Measurements from ENCODE around the gene DSCAM. TPM values are rescaled to one million over a fixed set of nuclear protein-coding genes. Genes with fewer than 3 reads are reported as not detected.

The DSCAM gene
- total RNA-seq, 2 donors from 2014 or later = 18.5 to 25.5 TPM

GRCh38 chr21:40385883-40386282 lies 461.1 kb downstream of the DSCAM start:
- Mint-ChIP-seq H3K27me3 (ENCODE audit: insufficient read depth) (no peaks in the 10 kb centered on the region), H3K27ac (no peak overlapping the region), H3K36me3 (ENCODE audit: low read depth) (peaks cover 16% of the 10 kb centered on the region), H3K9me3 (no peaks in the 10 kb centered on the region), H3K4me1 (peaks cover 2% of the 10 kb centered on the region), H3K4me3 (no peak overlapping the region)
- no peaks in the 10 kb centered on the region for H3K9me3 ChIP-seq (ENCODE audit: control insufficient read depth, low read length)
- H3K36me3 ChIP-seq (ENCODE audit: control insufficient read depth, insufficient read depth, low read length) = peaks cover 10% of the 10 kb centered on the region
- H3K9ac ChIP-seq (ENCODE audit: extremely low read depth, low read length, poor library complexity, severe bottlenecking) = no peak overlapping the region
- TF ChIP-seq CTCF (conservative IDR thresholded peaks at IDR 0.05) = no peak
- H3K4me3 ChIP-seq (ENCODE audit: low read length) = no peak overlapping the region
- 91 to 92% methylated on average over 6 of the region's 6 CpGs for WGBS, 2 experiments (ENCODE audit: insufficient coverage in 1 of 2, insufficient read length in 1 of 2)
- no peaks in the 10 kb centered on the region for H3K4me1 ChIP-seq (ENCODE audit: control insufficient read depth, insufficient read depth, low read length)
- DNase-seq = no peak
- H3K27me3 ChIP-seq (ENCODE audit: control insufficient read depth, insufficient read depth, low read length, poor library complexity, severe bottlenecking) = no peaks in the 10 kb centered on the region
- no peak overlapping the region for H3K27ac ChIP-seq (ENCODE audit: low read depth, low read length)

- Mint-ChIP-seq H3K4me1 (peaks cover 2% of the 10 kb centered on the region), H3K27me3 (ENCODE audit: insufficient read depth) (no peaks in the 10 kb centered on the region), H3K9me3 (no peaks in the 10 kb centered on the region), H3K27ac (no peak overlapping the region), H3K36me3 (ENCODE audit: low read depth) (peaks cover 20% of the 10 kb centered on the region), H3K4me3 (no peak overlapping the region)
- no peaks in the 10 kb centered on the region for H3K27me3 ChIP-seq (ENCODE audit: control insufficient read depth, insufficient read depth, low read length, poor library complexity, severe bottlenecking)
- WGBS, 2 experiments (ENCODE audit: insufficient coverage in 1 of 2, insufficient read length in 1 of 2) = 91 to 92% methylated on average over 3 to 5 of the region's 5 CpGs
- H3K9me3 ChIP-seq (ENCODE audit: control insufficient read depth, low read length) = no peaks in the 10 kb centered on the region
- TF ChIP-seq CTCF (conservative IDR thresholded peaks at IDR 0.05) = no peak
- H3K27ac ChIP-seq (ENCODE audit: low read depth, low read length) = no peak overlapping the region
- peaks cover 11% of the 10 kb centered on the region for H3K36me3 ChIP-seq (ENCODE audit: control insufficient read depth, insufficient read depth, low read length)
- no peaks in the 10 kb centered on the region for H3K4me1 ChIP-seq (ENCODE audit: control insufficient read depth, insufficient read depth, low read length)
- no peak for DNase-seq
- no peak overlapping the region for H3K4me3 ChIP-seq (ENCODE audit: low read length)
- no peak overlapping the region for H3K9ac ChIP-seq (ENCODE audit: extremely low read depth, low read length, poor library complexity, severe bottlenecking)
Measured at GRCh38 chr21:40383951-40384350, 463.0 kb downstream of the DSCAM start.

GRCh38 chr21:40381111-40381510 lies 465.8 kb downstream of the DSCAM start:
- no peak for DNase-seq
- Mint-ChIP-seq H3K4me3 (no peak overlapping the region), H3K27ac (no peak overlapping the region), H3K36me3 (ENCODE audit: low read depth) (peaks cover 22% of the 10 kb centered on the region), H3K4me1 (no peaks in the 10 kb centered on the region), H3K9me3 (no peaks in the 10 kb centered on the region), H3K27me3 (ENCODE audit: insufficient read depth) (no peaks in the 10 kb centered on the region)
- H3K36me3 ChIP-seq (ENCODE audit: control insufficient read depth, insufficient read depth, low read length) = peaks cover 11% of the 10 kb centered on the region
- H3K4me1 ChIP-seq (ENCODE audit: control insufficient read depth, insufficient read depth, low read length) = no peaks in the 10 kb centered on the region
- H3K27ac ChIP-seq (ENCODE audit: low read depth, low read length) = no peak overlapping the region
- 88% methylated on average over 4 to 5 of the region's 5 CpGs for WGBS, 2 experiments (ENCODE audit: insufficient coverage in 1 of 2, insufficient read length in 1 of 2)
- H3K4me3 ChIP-seq (ENCODE audit: low read length) = no peak overlapping the region
- no peak for TF ChIP-seq CTCF (conservative IDR thresholded peaks at IDR 0.05)
- no peaks in the 10 kb centered on the region for H3K9me3 ChIP-seq (ENCODE audit: control insufficient read depth, low read length)
- no peak overlapping the region for H3K9ac ChIP-seq (ENCODE audit: extremely low read depth, low read length, poor library complexity, severe bottlenecking)
- no peaks in the 10 kb centered on the region for H3K27me3 ChIP-seq (ENCODE audit: control insufficient read depth, insufficient read depth, low read length, poor library complexity, severe bottlenecking)

All from endodermal cell (in vitro differentiated cells).